ENCODE results near the gene MS4A13. TPM values are rescaled to one million over a fixed set of nuclear protein-coding genes. Genes with fewer than 3 reads are reported as not detected.

Gene MS4A13
- total RNA-seq, 1 donor = not detected

GRCh38 chr11:60570970-60571369 is 55.8 kb downstream of the MS4A13 start:
- TF ChIP-seq, protein P1, sequence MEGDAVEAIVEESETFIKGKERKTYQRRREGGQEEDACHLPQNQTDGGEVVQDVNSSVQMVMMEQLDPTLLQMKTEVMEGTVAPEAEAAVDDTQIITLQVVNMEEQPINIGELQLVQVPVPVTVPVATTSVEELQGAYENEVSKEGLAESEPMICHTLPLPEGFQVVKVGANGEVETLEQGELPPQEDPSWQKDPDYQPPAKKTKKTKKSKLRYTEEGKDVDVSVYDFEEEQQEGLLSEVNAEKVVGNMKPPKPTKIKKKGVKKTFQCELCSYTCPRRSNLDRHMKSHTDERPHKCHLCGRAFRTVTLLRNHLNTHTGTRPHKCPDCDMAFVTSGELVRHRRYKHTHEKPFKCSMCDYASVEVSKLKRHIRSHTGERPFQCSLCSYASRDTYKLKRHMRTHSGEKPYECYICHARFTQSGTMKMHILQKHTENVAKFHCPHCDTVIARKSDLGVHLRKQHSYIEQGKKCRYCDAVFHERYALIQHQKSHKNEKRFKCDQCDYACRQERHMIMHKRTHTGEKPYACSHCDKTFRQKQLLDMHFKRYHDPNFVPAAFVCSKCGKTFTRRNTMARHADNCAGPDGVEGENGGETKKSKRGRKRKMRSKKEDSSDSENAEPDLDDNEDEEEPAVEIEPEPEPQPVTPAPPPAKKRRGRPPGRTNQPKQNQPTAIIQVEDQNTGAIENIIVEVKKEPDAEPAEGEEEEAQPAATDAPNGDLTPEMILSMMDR (IDR thresholded peaks at IDR 0.05; ENCODE audit: insufficient read depth, low read length) = no peak
- DNase-seq (ENCODE audit: low read depth) = no peak
- H3K4me3 ChIP-seq (ENCODE audit: low read depth, low read length) = no peak overlapping the region

DNA sequence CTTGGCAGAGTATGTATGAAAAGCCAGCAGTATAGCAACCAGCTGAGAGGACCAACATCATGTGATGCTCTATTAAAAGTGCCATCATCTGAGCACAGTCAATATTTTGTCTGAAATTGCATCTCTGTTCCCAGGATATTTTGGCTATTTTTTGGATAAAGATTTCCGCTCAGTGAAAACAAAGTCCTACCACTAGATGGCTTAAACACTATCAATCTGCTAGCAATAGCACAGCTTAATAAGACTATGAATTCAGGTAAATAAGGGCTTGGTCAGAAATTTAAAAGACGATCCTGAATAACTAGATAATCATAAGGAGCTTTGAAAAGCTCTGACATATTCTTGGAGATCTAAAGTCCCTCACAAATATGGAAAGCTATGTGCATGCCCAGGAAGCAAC is 74.4 kb downstream of the MS4A13 start:
- H3K4me3 ChIP-seq (ENCODE audit: low read depth, low read length) = no peak overlapping the region
- TF ChIP-seq, protein P1 (IDR thresholded peaks at IDR 0.05; ENCODE audit: insufficient read depth, low read length) = no peak
- DNase-seq (ENCODE audit: low read depth) = no peak

Other genes with a start within 250 kb of the MS4A13 start
- gene MS4A4A, start 234.7 kb upstream of the MS4A13 start, total RNA-seq (ENCODE audit: low replicate concordance) = not detected in 2 replicates
- gene MS4A6E, start 188.1 kb upstream of the MS4A13 start, total RNA-seq (ENCODE audit: low replicate concordance) = not detected in 2 replicates
- not detected in 2 replicates for gene MS4A7, start 136.9 kb upstream of the MS4A13 start, total RNA-seq (ENCODE audit: low replicate concordance)
- not detected in 2 replicates for gene MS4A14, start 118.9 kb upstream of the MS4A13 start, total RNA-seq (ENCODE audit: low replicate concordance)
- gene MS4A5, start 85.8 kb upstream of the MS4A13 start, total RNA-seq (ENCODE audit: low replicate concordance) = not detected in 2 replicates
- 0.25 TPM in 1 of 2 replicates, not detected in the other for gene MS4A1, start 59.5 kb upstream of the MS4A13 start, total RNA-seq (ENCODE audit: low replicate concordance)
- not detected in 2 replicates for gene MS4A12, start 22.6 kb upstream of the MS4A13 start, total RNA-seq (ENCODE audit: low replicate concordance)
- 0.49 TPM in 1 of 2 replicates, not detected in the other for gene MS4A8, start 184.2 kb downstream of the MS4A13 start, total RNA-seq (ENCODE audit: low replicate concordance)
- gene MS4A18, start 209.3 kb downstream of the MS4A13 start, total RNA-seq (ENCODE audit: low replicate concordance) = not detected in 2 replicates
- not detected in 2 replicates for gene MS4A15, start 241.5 kb downstream of the MS4A13 start, total RNA-seq (ENCODE audit: low replicate concordance)

Measured in fibroblast of the aortic adventitia (primary cell).